DND-41 (cell line): Measurements from ENCODE around the gene FGA.

Experiments used
- EZH2 ChIP-seq: IDR thresholded peaks from 3 replicates; pipeline ENCODE4 v1.6.1; 2012; ENCODE audit warnings: borderline replicate concordance, low read depth, mild to moderate bottlenecking, moderate library complexity, low read length, inconsistent platforms; ENCODE audit not compliant: severe bottlenecking
- TF ChIP-seq, protein P1 (sequence below): IDR thresholded peaks from 2 replicates; pipeline ENCODE4 v1.5.1; 2012; ENCODE audit warnings: borderline replicate concordance, low read length, moderate library complexity, mild to moderate bottlenecking; ENCODE audit not compliant: poor library complexity, severe bottlenecking; ENCODE audit errors: extremely low read depth

DNA sequence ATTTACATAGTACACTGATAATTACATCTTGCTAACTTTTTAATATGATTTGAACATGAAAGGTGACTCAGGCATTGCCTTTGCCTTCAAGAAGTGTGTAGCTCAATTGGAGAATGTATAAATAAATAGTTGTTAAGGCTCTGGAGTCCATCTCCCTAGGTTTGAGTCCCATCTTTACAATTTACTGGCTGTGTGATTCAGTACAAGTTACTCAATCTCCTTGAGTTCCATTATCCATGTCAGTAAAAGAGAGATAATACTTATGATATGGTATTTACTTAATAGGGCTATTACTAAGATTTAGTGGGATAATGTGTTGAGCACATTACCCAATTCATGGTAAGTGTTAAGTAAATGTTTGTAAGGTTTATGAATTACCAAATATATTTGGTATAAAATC, 23.8 kb upstream of the FGA start:
- TF ChIP-seq, protein P1, sequence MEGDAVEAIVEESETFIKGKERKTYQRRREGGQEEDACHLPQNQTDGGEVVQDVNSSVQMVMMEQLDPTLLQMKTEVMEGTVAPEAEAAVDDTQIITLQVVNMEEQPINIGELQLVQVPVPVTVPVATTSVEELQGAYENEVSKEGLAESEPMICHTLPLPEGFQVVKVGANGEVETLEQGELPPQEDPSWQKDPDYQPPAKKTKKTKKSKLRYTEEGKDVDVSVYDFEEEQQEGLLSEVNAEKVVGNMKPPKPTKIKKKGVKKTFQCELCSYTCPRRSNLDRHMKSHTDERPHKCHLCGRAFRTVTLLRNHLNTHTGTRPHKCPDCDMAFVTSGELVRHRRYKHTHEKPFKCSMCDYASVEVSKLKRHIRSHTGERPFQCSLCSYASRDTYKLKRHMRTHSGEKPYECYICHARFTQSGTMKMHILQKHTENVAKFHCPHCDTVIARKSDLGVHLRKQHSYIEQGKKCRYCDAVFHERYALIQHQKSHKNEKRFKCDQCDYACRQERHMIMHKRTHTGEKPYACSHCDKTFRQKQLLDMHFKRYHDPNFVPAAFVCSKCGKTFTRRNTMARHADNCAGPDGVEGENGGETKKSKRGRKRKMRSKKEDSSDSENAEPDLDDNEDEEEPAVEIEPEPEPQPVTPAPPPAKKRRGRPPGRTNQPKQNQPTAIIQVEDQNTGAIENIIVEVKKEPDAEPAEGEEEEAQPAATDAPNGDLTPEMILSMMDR, result no peak
- no peak for TF ChIP-seq EZH2
